GM10248 (cell line): ENCODE measurements around the gene TMEM186.

Experiments
- CTCF ChIA-PET: fragments of 300-600 bp; sonication (Branson Sonifier 250); formaldehyde crosslinking; extraction: SDS; loops from one replicate; lab custom pipeline; 2021; ENCODE audit warnings: antibody characterized with exemption; lab: Yijun Ruan, JAX
- POLR2A ChIA-PET: fragments of 350-650 bp; sonication (Branson Sonifier 250); formaldehyde crosslinking; extraction: SDS; loops from one replicate; lab custom pipeline; 2020; ENCODE audit warnings: antibody characterized with exemption; lab: Yijun Ruan, JAX
- DNase-seq: peaks from one replicate; pipeline ENCODE4 v3.0.0; 2012; ENCODE audit errors: extremely low spot score
- CTCF ChIP-seq: IDR thresholded peaks from 2 replicates; pipeline ENCODE4 v1.5.1; 2012; ENCODE audit warnings: mild to moderate bottlenecking, low read depth; ENCODE audit errors: extremely low read depth, missing control alignments, control extremely low read depth

Gene TMEM186

GRCh38 chr16:8832717-8833105, 35.3 kb upstream of the TMEM186 start:
- ChIA-PET POLR2A (no interaction called here), CTCF (interaction anchor here (2.1 kb wide), 1 partner anchor 48 kb away, joined by 5 read pairs; no protein-coding TSS in a partner anchor)
- no peak for DNase-seq
- TF ChIP-seq CTCF, result no peak

- CTCF ChIA-PET, result interaction anchor here (2.1 kb wide), 1 partner anchor 48 kb away, joined by 5 read pairs; no protein-coding TSS in a partner anchor
- DNase-seq, result no peak
- TF ChIP-seq CTCF, result no peak
- POLR2A ChIA-PET, result no interaction called here
Observed at GRCh38 chr16:8831871-8832716, 34.7 kb upstream of the TMEM186 start.

GRCh38 chr16:8831450-8831849, 34.0 kb upstream of the TMEM186 start:
- DNase-seq, result no peak
- ChIA-PET POLR2A (no interaction called here), CTCF (interaction anchor here (1.2 to 2.1 kb wide), 2 partner anchors 12 to 49 kb away, joined by 3 to 5 read pairs; no protein-coding TSS in a partner anchor)
- TF ChIP-seq CTCF, result no peak

- CTCF ChIA-PET, result interaction anchor here (0.9 kb wide), 1 partner anchor 12 kb away, joined by 3 read pairs; no protein-coding TSS in a partner anchor
- TF ChIP-seq CTCF, result no peak
- POLR2A ChIA-PET, result no interaction called here
- DNase-seq, result no peak
Observed at GRCh38 chr16:8828541-8829165, 31.2 kb upstream of the TMEM186 start.

- POLR2A ChIA-PET, result no interaction called here
- CTCF ChIA-PET, result interaction anchor here (1.8 kb wide), 1 partner anchor 54 kb away, joined by 4 read pairs; no protein-coding TSS in a partner anchor
- DNase-seq, result no peak
- TF ChIP-seq CTCF, result no peak
Observed at GRCh38 chr16:8826278-8826879, 28.9 kb upstream of the TMEM186 start.

GRCh38 chr16:8822403-8822802, 25.0 kb upstream of the TMEM186 start:
- ChIA-PET CTCF (interaction anchor here (1.1 to 1.8 kb wide), 2 partner anchors 29 to 31 kb away, joined by 6 read pairs; no protein-coding TSS in a partner anchor), POLR2A (interaction anchor here (1.7 kb wide), 1 partner anchor 12 kb away, joined by 3 read pairs; no protein-coding TSS in a partner anchor)
- no peak for DNase-seq
- no peak for TF ChIP-seq CTCF
